IPS DF 6.9 (cell line): ENCODE results near the gene SLC6A17.

Experiments used
- DNase-seq: peaks from one replicate; pipeline ENCODE4 v3.0.0-alpha.2; 2013; ENCODE audit warnings: low read depth, low spot score
- H3K27ac ChIP-seq: one replicate; pipeline ENCODE4 v1.5.1; 2013; ENCODE audit warnings: low read length, control low read depth
- H3K27me3 ChIP-seq: 2 replicates; pipeline ENCODE4 v1.6.1; 2013; ENCODE audit warnings: mild to moderate bottlenecking, low read length; ENCODE audit not compliant: control insufficient read depth, insufficient read depth
- H3K36me3 ChIP-seq: 2 replicates; pipeline ENCODE4 v1.6.1; 2013; ENCODE audit warnings: low read length; ENCODE audit not compliant: control insufficient read depth, insufficient read depth
- H3K4me1 ChIP-seq: 2 replicates; pipeline ENCODE4 v1.6.1; 2013; ENCODE audit warnings: low read length; ENCODE audit not compliant: control insufficient read depth, insufficient read depth
- H3K4me3 ChIP-seq: 2 replicates; pipeline ENCODE4 v1.5.1; 2013; ENCODE audit warnings: mild to moderate bottlenecking, low read length
- H3K9me3 ChIP-seq: 2 replicates; pipeline ENCODE4 v1.6.1; 2013; ENCODE audit warnings: low read length, inconsistent platforms; ENCODE audit not compliant: control insufficient read depth, insufficient read depth
- WGBS: extraction: QIAGEN DNeasy Blood & Tissue Kit; methylation state at CpG from one replicate; pipeline ENCODE4 v1.1.7; 2013; ENCODE audit warnings: mixed read lengths, missing lambda C conversion rate; ENCODE audit not compliant: insufficient read length, insufficient coverage; 5-methylcytosine and 5-hydroxymethylcytosine counted together

SLC6A17 gene

GRCh38 chr1:110150330-110151174 lies at the start of gene SLC6A17:
Gene SLC6A17, plus strand, starts transcription at chr1:110150494. Its CDS starts 16,436 bp downstream, at chr1:110166930.
- DNase-seq, result no peak
- Histone ChIP-seq H3K27me3 (peaks cover 38% of the 10 kb centered on the region), H3K4me1 (peaks cover 1% of the 10 kb centered on the region), H3K27ac (no peak within 1 kb of the TSS), H3K9me3 (no peaks in the 10 kb centered on the region), H3K4me3 (peak within 1 kb of the TSS; percentile 37), H3K36me3 (no peaks in the 10 kb centered on the region)
- WGBS, result no CpG with 5 or more reads among the region's 104 CpGs

- Histone ChIP-seq H3K4me1 (no peaks in the 10 kb centered on the region), H3K27ac (no peak overlapping the region), H3K27me3 (no peaks in the 10 kb centered on the region), H3K36me3 (no peaks in the 10 kb centered on the region), H3K9me3 (no peaks in the 10 kb centered on the region), H3K4me3 (no peak overlapping the region)
- WGBS, result no CpG with 5 or more reads among the region's 7 CpGs
- DNase-seq, result no peak
These were observed 48.2 kb upstream of the SLC6A17 start for GRCh38 chr1:110102081-110102480.

GRCh38 chr1:110106013-110106941 lies 44.0 kb upstream of the SLC6A17 start:
- no peaks in the 10 kb centered on the region for H3K9me3 ChIP-seq
- H3K4me1 ChIP-seq, result no peaks in the 10 kb centered on the region
- DNase-seq, result peak; percentile 68
- WGBS, result no CpG with 5 or more reads among the region's 8 CpGs
- no peak overlapping the region for H3K27ac ChIP-seq
- H3K36me3 ChIP-seq, result no peaks in the 10 kb centered on the region
- H3K27me3 ChIP-seq, result no peaks in the 10 kb centered on the region
- H3K4me3 ChIP-seq, result no peak overlapping the region

DNA sequence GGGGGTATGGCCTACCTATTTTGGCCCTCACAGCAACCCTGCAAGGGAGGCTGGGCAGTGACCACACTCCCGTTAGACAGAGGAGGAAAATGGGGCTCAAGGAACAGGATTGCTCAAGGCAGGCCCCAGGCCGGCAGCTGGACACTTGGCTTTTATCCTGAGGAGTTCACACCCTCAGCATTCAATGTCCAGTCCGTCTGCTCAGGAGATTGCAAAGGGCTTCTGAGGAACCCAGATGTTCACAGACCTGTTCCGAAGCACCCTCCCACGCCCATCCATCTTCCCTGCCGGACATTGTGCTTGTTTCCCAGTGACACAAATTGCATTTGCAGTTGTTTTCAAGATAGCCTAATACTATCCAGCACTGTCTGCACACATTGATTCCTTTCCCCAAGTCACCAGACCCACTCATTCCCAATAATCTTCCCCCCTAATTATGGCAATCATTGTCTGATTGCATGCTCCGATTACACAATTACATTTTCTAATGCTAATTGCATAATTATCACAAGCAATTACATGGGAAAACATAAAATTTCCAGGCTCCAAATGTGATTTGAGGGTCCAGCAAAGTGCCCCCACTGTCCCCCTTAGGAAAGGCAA lies 42.3 kb upstream of the SLC6A17 start:
- H3K9me3 ChIP-seq, result no peaks in the 10 kb centered on the region
- WGBS, result 100% methylated on average over 1 of the region's 7 CpGs
- H3K4me3 ChIP-seq, result no peak overlapping the region
- DNase-seq, result no peak
- no peaks in the 10 kb centered on the region for H3K36me3 ChIP-seq
- no peak overlapping the region for H3K27ac ChIP-seq
- no peaks in the 10 kb centered on the region for H3K27me3 ChIP-seq
- H3K4me1 ChIP-seq, result no peaks in the 10 kb centered on the region

- no peaks in the 10 kb centered on the region for H3K27me3 ChIP-seq
- H3K4me1 ChIP-seq, result no peaks in the 10 kb centered on the region
- no CpG with 5 or more reads among the region's 4 CpGs for WGBS
- H3K36me3 ChIP-seq, result no peaks in the 10 kb centered on the region
- H3K4me3 ChIP-seq, result no peak overlapping the region
- no peak overlapping the region for H3K27ac ChIP-seq
- H3K9me3 ChIP-seq, result no peaks in the 10 kb centered on the region
- no peak for DNase-seq
These were observed 39.2 kb upstream of the SLC6A17 start for GRCh38 chr1:110111081-110111480.

DNA sequence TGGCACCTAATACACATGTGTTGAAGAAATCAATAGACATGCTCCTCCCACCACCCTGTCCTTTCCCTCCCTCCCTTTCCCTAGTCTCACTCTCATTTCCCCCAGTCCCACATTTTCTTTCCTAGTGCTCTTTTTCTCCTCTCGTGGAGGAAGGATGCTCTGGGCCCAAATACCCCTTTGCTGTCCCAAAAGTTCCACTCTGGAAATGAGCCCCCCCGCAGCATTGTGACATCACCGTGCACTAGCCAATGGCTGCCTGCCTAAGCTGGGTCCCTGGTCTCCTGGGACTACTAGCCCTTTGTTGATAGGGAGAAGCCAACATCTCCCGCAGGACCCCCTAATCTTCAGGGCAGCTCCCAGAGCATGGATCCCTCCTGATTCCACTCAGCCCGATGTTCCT lies 38.2 kb upstream of the SLC6A17 start, which contains the start of gene UBL4B:
Gene UBL4B, plus strand, starts transcription at position 301 of the 400 bp plus-strand sequence. Its CDS starts 92 bp downstream, at position 393.
- no peak for DNase-seq
- Histone ChIP-seq H3K4me3 (no peak within 1 kb of the TSS), H3K9me3 (no peaks in the 10 kb centered on the region), H3K36me3 (no peaks in the 10 kb centered on the region), H3K27ac (no peak within 1 kb of the TSS), H3K27me3 (no peaks in the 10 kb centered on the region), H3K4me1 (no peaks in the 10 kb centered on the region)
- WGBS, result no CpG with 5 or more reads among the region's 5 CpGs

DNA sequence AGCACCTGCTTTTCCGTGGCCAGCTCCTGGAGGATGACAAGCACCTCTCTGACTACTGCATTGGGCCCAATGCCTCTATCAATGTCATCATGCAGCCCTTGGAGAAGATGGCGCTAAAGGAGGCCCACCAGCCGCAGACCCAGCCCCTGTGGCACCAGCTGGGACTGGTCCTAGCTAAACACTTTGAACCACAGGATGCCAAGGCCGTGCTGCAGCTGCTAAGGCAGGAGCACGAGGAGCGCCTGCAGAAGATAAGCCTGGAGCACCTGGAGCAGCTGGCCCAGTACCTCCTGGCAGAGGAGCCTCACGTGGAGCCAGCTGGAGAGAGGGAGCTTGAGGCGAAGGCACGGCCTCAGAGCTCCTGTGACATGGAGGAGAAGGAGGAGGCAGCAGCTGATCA lies 37.6 kb upstream of the SLC6A17 start:
- DNase-seq, result no peak
- Histone ChIP-seq H3K9me3 (no peaks in the 10 kb centered on the region), H3K4me1 (no peaks in the 10 kb centered on the region), H3K4me3 (no peak overlapping the region), H3K36me3 (no peaks in the 10 kb centered on the region), H3K27ac (no peak overlapping the region), H3K27me3 (no peaks in the 10 kb centered on the region)
- no CpG with 5 or more reads among the region's 9 CpGs for WGBS

DNA sequence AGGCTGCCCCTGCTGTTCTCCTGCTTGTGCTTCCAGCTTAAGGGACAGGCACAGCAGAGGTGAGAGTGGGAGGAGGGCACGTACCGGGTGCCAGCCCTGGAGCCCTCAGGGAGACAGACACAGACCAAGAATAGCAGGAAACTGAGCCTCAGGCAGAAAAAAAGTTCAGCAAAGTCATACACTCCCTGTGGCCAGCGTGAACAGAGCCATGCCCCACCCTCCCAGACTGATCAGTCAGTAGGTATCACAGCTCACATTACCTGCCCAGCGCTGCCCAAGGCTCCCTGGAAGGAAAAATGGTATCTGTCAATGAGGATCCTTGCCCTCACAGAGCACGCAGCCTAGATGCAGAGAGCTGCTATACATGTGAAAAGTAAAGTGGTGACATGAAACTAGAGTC lies 36.7 kb upstream of the SLC6A17 start:
- no peak for DNase-seq
- Histone ChIP-seq H3K27ac (no peak overlapping the region), H3K9me3 (no peaks in the 10 kb centered on the region), H3K36me3 (no peaks in the 10 kb centered on the region), H3K4me1 (no peaks in the 10 kb centered on the region), H3K4me3 (no peak overlapping the region), H3K27me3 (no peaks in the 10 kb centered on the region)
- no CpG with 5 or more reads among the region's 5 CpGs for WGBS

GRCh38 chr1:110114173-110114572 lies 36.1 kb upstream of the SLC6A17 start:
- no peak overlapping the region for H3K27ac ChIP-seq
- no peaks in the 10 kb centered on the region for H3K9me3 ChIP-seq
- H3K4me3 ChIP-seq, result no peak overlapping the region
- H3K4me1 ChIP-seq, result no peaks in the 10 kb centered on the region
- H3K36me3 ChIP-seq, result no peaks in the 10 kb centered on the region
- DNase-seq, result no peak
- no peaks in the 10 kb centered on the region for H3K27me3 ChIP-seq
- WGBS, result no CpG with 5 or more reads among the region's 5 CpGs

DNA sequence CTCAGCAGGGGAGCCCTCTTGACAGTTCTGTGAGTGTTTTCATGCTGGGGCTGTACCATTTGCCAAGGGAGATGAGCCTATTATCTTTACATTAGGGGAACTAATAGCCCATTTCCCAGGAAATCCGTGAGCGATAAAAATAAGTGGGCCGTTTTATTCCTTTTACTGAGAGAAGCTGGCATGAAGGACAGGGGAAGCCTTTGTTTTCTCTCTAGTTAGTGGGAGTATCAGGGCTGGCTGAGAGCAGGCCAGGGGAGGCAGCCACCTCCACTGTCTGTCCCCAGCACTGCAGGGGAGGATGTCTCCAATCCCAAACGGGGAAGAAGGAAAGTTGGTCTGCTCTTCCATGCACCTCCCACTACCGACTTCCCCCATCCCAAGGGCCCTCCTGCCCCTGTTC lies 35.5 kb upstream of the SLC6A17 start:
- Histone ChIP-seq H3K9me3 (no peaks in the 10 kb centered on the region), H3K27me3 (no peaks in the 10 kb centered on the region), H3K4me1 (no peaks in the 10 kb centered on the region), H3K27ac (no peak overlapping the region), H3K4me3 (no peak overlapping the region), H3K36me3 (no peaks in the 10 kb centered on the region)
- DNase-seq, result no peak
- WGBS, result no CpG with 5 or more reads among the region's 5 CpGs
